Skeletal muscle tissue (tissue), 4 donors: ENCODE data around the gene ANKHD1. TPM values are rescaled to one million over a fixed set of nuclear protein-coding genes. Genes with fewer than 3 reads are reported as not detected.

ENCODE experiments used
- H3K27ac ChIP-seq: one replicate; pipeline ENCODE4 v1.7.0; 2013; ENCODE audit warnings: mild to moderate bottlenecking, low read depth, low read length, inconsistent platforms
- H3K27me3 ChIP-seq, 3 donors: one replicate each; pipeline ENCODE4 v1.7.0; 2013; ENCODE audit warnings: low read length in 3 of 3; ENCODE audit not compliant: control insufficient read depth in 3 of 3, insufficient read depth in 3 of 3
- H3K36me3 ChIP-seq, 3 donors: one replicate each; pipeline ENCODE4 v1.7.0; 2013; ENCODE audit warnings: low read length in 3 of 3; ENCODE audit not compliant: control insufficient read depth in 3 of 3, insufficient read depth in 3 of 3
- H3K4me1 ChIP-seq, 3 donors: one replicate each; pipeline ENCODE4 v1.7.0; 2013; ENCODE audit warnings: low read length in 3 of 3, mild to moderate bottlenecking in 3 of 3; ENCODE audit not compliant: control insufficient read depth in 3 of 3, insufficient read depth in 3 of 3
- H3K4me3 ChIP-seq, 3 donors: one replicate each; pipeline ENCODE4 v1.7.0; 2013; ENCODE audit warnings: low read length in 3 of 3
- H3K9ac ChIP-seq, 3 donors: one replicate each; pipeline ENCODE4 v1.7.0; 2013; ENCODE audit warnings: low read length in 3 of 3, mild to moderate bottlenecking in 3 of 3, moderate library complexity in 2 of 3, low read depth in 1 of 3
- H3K9me3 ChIP-seq, 3 donors: one replicate each; pipeline ENCODE4 v1.7.0; 2013; ENCODE audit warnings: low read length in 3 of 3; ENCODE audit not compliant: control insufficient read depth in 3 of 3
- total RNA-seq: library from RNA; depleted of rRNA; stranded (reverse); fragments of >200 nt; gene quantifications from one replicate; pipeline ENCODE4 v1.2.3, GENCODE V29; 2014
- donor health status: Osteomylitis.

Gene ANKHD1
- total RNA-seq, 1 donor from 2014 or later = 85.1 TPM

- peak overlapping the region; percentile 76 to 90 (median 84) for H3K4me3 ChIP-seq
- peak overlapping the region; percentile 84 to 97 (median 95) for H3K9ac ChIP-seq
- H3K4me1 ChIP-seq = peaks cover 30 to 49% (median 39%) of the 10 kb centered on the region in 3 donors
These were observed 156.3 kb downstream of the ANKHD1 start for GRCh38 chr5:140557965-140558364.

DNA sequence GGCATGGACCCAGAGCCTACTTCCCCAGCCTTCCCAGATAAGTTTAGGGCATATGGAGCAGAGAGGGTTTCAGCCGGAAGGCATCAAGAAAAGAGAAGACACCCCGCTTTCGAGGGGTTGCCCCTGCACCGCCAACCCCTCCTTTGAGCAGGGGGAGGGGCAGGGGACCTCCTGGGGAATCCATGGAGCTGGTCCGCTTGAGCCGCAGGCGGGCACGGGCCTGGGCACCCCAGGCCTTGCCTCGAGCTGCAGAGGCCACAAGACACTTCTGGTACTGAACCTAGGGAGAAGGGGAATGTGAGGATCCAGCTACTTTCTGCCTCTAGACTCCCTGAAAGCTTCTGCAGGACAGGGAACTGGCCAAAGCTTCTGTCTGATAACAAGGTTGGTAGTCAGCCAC is 156.9 kb downstream of the ANKHD1 start:
- no peaks in the 10 kb centered on the region for H3K9me3 ChIP-seq
- H3K27me3 ChIP-seq = no peaks in the 10 kb centered on the region
- H3K36me3 ChIP-seq = peaks cover 20 to 32% (median 32%) of the 10 kb centered on the region in 3 donors
- peak overlapping the region; percentile 93 for H3K27ac ChIP-seq
- H3K4me1 ChIP-seq = peaks cover 35 to 53% (median 44%) of the 10 kb centered on the region in 3 donors
- H3K9ac ChIP-seq = no peak overlapping the region
- no peak overlapping the region for H3K4me3 ChIP-seq

More at GRCh38 chr5:140557965-140558364, 156.3 kb downstream of the ANKHD1 start:
- no peaks in the 10 kb centered on the region for H3K27me3 ChIP-seq
- peak overlapping the region; percentile 93 for H3K27ac ChIP-seq
- peaks cover 20 to 32% (median 32%) of the 10 kb centered on the region in 3 donors for H3K36me3 ChIP-seq
- H3K9me3 ChIP-seq = no peaks in the 10 kb centered on the region

DNA sequence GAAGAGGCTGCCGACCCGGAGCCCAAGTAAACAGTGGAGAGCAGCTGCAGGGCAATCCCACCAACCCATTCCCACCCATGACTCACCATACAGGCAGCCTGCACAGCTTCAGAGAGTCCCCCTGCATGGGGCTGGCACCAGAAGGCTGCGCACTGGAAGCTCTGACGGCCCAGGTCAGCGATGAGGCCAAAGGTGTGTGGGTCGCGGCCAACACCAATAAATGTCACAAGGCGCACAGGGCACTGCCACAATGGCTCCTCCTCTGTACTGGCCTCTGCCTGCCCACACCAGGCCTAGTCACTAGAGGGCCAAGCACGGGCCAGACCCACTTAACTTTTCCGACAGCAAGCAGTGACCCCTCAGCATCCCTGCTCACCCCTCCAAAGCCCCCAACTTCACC is 158.6 kb downstream of the ANKHD1 start:
- Histone ChIP-seq H3K4me3 (no peak overlapping the region), H3K9ac (no peak overlapping the region), H3K27me3 (no peaks in the 10 kb centered on the region), H3K27ac (no peak overlapping the region), H3K9me3 (no peaks in the 10 kb centered on the region), H3K4me1 (peaks cover 44 to 49% (median 48%) of the 10 kb centered on the region in 3 donors), H3K36me3 (peaks cover 20 to 32% (median 32%) of the 10 kb centered on the region in 3 donors)

DNA sequence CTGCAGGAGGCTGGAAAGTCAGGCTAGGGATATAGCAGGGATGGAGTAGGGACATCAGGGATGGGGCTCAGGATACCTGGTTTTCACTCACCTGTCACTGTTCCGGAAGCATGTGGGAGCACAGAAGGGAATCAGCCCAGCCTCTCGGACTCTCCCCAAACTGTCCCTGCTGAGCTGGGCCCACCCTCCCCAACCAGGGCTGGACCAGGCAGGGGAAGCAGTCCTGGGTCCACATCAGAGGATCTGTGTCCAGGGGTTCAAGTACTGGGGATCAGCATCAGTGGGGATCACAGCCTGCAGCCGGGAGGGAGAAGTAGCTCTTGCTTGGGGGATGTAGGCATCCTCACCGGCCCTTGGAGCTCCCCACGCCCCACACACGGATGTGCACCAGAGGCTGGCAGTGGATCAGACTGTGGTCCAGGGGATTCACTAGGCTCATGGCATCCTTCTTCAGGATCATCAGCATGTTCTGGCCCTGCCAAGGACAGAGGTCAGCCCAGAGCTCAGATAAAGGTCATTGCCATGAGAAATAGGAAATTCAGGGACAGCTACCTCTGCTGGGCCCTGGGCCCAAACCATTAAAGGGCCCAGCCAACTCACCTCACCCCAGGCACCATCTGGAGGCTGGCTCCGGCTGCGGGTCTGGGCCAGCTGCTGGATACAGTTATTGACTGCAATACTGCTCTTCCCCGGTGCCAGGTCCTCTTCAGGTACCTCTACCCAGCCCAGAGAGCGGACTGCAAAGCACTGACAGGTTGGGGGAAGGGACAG is 160.3 kb downstream of the ANKHD1 start:
- Histone ChIP-seq H3K9me3 (no peaks in the 10 kb centered on the region), H3K27ac (no peak overlapping the region), H3K4me3 (peak overlapping the region in 1 of 3 donors; percentile 4), H3K9ac (peak overlapping the region in 2 of 3 donors; percentile 1 to 19), H3K36me3 (peaks cover 26 to 45% (median 38%) of the 10 kb centered on the region in 3 donors), H3K4me1 (peaks cover 50 to 54% (median 51%) of the 10 kb centered on the region in 3 donors), H3K27me3 (no peaks in the 10 kb centered on the region)

- H3K9me3 ChIP-seq = no peaks in the 10 kb centered on the region
- peak overlapping the region; percentile 95 to 99 (median 98) for H3K4me3 ChIP-seq
- H3K9ac ChIP-seq = peak overlapping the region; percentile 95 to 98 (median 97)
- H3K27me3 ChIP-seq = no peaks in the 10 kb centered on the region
- H3K36me3 ChIP-seq = peaks cover 38 to 53% (median 50%) of the 10 kb centered on the region in 3 donors
- H3K4me1 ChIP-seq = peaks cover 57 to 66% (median 61%) of the 10 kb centered on the region in 3 donors
- H3K27ac ChIP-seq = peak overlapping the region; percentile 97
These were observed 162.0 kb downstream of the ANKHD1 start for GRCh38 chr5:140563596-140563995.

DNA sequence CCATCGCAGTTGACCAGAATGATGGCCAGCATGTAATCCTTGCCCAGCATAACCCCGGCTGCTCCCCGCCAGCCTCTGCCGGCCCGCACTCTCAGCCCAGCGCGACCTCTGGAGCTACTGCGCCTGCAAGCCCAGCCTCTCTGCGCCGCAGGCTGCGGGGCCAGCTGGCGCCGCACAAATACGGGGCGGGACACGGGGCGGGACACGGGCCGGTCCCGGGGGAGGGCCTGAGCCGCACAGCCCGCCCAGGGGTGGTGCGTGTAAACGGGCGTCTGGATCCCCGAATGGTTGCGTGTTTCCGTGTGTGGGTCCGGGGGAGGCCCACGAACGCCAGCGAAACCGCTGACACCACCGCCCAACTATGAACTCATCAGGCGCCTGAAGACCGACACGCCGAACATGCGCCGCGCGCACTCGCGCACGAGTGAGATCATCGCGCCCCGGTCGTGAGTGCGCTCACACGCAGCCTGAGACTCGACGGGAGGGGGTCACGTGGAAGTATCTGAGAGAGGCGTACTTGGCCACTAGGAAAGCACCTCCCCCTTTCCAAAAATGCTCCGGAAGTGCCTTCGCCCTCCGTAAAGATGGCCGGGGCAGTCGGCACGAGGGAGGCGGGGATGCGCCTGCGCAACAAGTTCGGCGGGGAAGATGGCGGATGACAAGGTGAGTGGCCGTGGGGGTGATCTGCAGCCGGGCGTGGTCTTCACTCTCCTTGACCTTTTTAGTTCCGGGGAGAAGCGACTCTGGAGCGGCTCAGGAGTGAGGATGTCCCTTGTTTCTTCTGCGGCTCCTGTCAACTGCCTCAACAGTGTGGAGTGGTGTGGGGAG is 162.8 kb downstream of the ANKHD1 start, which contains the start of the genes APBB3 and SLC35A4:
APBB3 (minus strand) TSS at position 403 of the 828 bp plus-strand sequence; CDS start at position 50, 353 bp downstream.
SLC35A4 (plus strand) TSS at position 633 of the 828 bp plus-strand sequence. CDS start 2,342 bp downstream, outside the sequence.
- Histone ChIP-seq H3K9me3 (no peaks in the 10 kb centered on the region), H3K4me3 (peak within 1 kb of the TSS; percentile 95 to 99 (median 98)), H3K27ac (peak within 1 kb of the TSS; percentile 97), H3K4me1 (peaks cover 64 to 74% (median 69%) of the 10 kb centered on the region in 3 donors), H3K36me3 (peaks cover 38 to 49% (median 48%) of the 10 kb centered on the region in 3 donors), H3K27me3 (no peaks in the 10 kb centered on the region), H3K9ac (peak within 1 kb of the TSS; percentile 95 to 98 (median 97))

GRCh38 chr5:140565024-140565779 is 163.6 kb downstream of the ANKHD1 start:
- Histone ChIP-seq H3K4me1 (peaks cover 72 to 82% (median 76%) of the 10 kb centered on the region in 3 donors), H3K9me3 (no peaks in the 10 kb centered on the region), H3K4me3 (peak overlapping the region; percentile 95 to 99 (median 98)), H3K27me3 (no peaks in the 10 kb centered on the region), H3K36me3 (peaks cover 30 to 41% (median 41%) of the 10 kb centered on the region in 3 donors), H3K9ac (peak overlapping the region; percentile 95 to 98 (median 97)), H3K27ac (peak overlapping the region; percentile 97)

GRCh38 chr5:140565780-140566095 is 164.1 kb downstream of the ANKHD1 start:
- Histone ChIP-seq H3K9ac (peak overlapping the region; percentile 95 to 98 (median 97)), H3K36me3 (peaks cover 25 to 36% (median 36%) of the 10 kb centered on the region in 3 donors), H3K9me3 (no peaks in the 10 kb centered on the region), H3K27me3 (no peaks in the 10 kb centered on the region), H3K27ac (peak overlapping the region; percentile 97), H3K4me3 (peak overlapping the region; percentile 95 to 99 (median 98)), H3K4me1 (peaks cover 78 to 87% (median 82%) of the 10 kb centered on the region in 3 donors)

GRCh38 chr5:140566665-140567064 is 165.0 kb downstream of the ANKHD1 start:
- Histone ChIP-seq H3K27ac (no peak overlapping the region), H3K9me3 (no peaks in the 10 kb centered on the region), H3K4me3 (peak overlapping the region in 1 of 3 donors; percentile 17), H3K9ac (no peak overlapping the region), H3K4me1 (peaks cover 84 to 92% (median 89%) of the 10 kb centered on the region in 3 donors), H3K27me3 (no peaks in the 10 kb centered on the region), H3K36me3 (peaks cover 18 to 29% (median 28%) of the 10 kb centered on the region in 3 donors)
